OCI-LY3 (cell line): Measurements from ENCODE around the gene PLEKHG3.

Experiments
- H2AFZ ChIP-seq: fragments of 200-600, 300-600 bp; shearing (Covaris generic); 2 replicates; pipeline ENCODE4 v1.6.0; 2014; ENCODE audit warnings: antibody characterized with exemption, low read depth, low read length
- H3K27ac ChIP-seq: fragments of 200-600, 300-600 bp; sonication (generic); 2 replicates; pipeline ENCODE4 v1.5.1; 2014; ENCODE audit warnings: mild to moderate bottlenecking, low read length, moderate library complexity, mixed read lengths
- H3K27me3 ChIP-seq: fragments of 200-600, 300-600 bp; sonication (generic); 2 replicates; pipeline ENCODE4 v1.6.1; 2014; ENCODE audit warnings: low read depth, low read length, mixed read lengths
- H3K36me3 ChIP-seq: fragments of 200-600, 300-600 bp; sonication (generic); replicated peaks from 2 replicates; pipeline ENCODE3; 2014; ENCODE audit warnings: low read depth, low read length, mixed read lengths
- H3K4me1 ChIP-seq: fragments of 300-600, 200-600 bp; sonication (generic); 2 replicates; pipeline ENCODE4 v1.6.1; 2014; ENCODE audit warnings: low read length, mixed read lengths
- H3K4me2 ChIP-seq: fragments of 200-600, 300-600 bp; sonication (generic); 2 replicates; pipeline ENCODE4 v1.6.1; 2014; ENCODE audit warnings: low read length, mixed read lengths
- H3K4me3 ChIP-seq: fragments of 300-600, 200-600 bp; sonication (generic); 2 replicates; pipeline ENCODE4 v1.5.1; 2014; ENCODE audit warnings: antibody characterized with exemption, mild to moderate bottlenecking, low read length, moderate library complexity
- H3K79me2 ChIP-seq: fragments of 300-600, 200-600 bp; shearing (Covaris generic); 2 replicates; pipeline ENCODE4 v1.6.1; 2014; ENCODE audit warnings: mild to moderate bottlenecking, low read length, mixed read lengths
- H3K9ac ChIP-seq: fragments of 300-600, 200-600 bp; shearing (Covaris generic); 2 replicates; pipeline ENCODE4 v1.6.0; 2014; ENCODE audit warnings: mild to moderate bottlenecking, low read length, moderate library complexity
- H3K9me3 ChIP-seq: fragments of 200-600, 300-600 bp; shearing (Covaris generic); 2 replicates; pipeline ENCODE4 v1.6.1; 2014; ENCODE audit warnings: low read length, mixed read lengths; ENCODE audit not compliant: insufficient read depth
- H4K20me1 ChIP-seq: fragments of 200-600, 300-600 bp; sonication (generic); 2 replicates; pipeline ENCODE4 v1.6.1; 2016; ENCODE audit warnings: low read length, mixed read lengths; ENCODE audit not compliant: insufficient read depth
- CTCF ChIP-seq: fragments of 200-600, 300-600 bp; sonication (generic); IDR thresholded peaks from 2 replicates; pipeline ENCODE4 v1.5.1; 2014; ENCODE audit warnings: antibody characterized with exemption, low read length, low read depth
- EZH2phosphoT487 ChIP-seq: fragments of 200-600 bp; shearing (Covaris generic); IDR thresholded peaks from 2 replicates; pipeline ENCODE4 v1.6.1; 2018; ENCODE audit warnings: antibody characterized with exemption, mixed run types, low read depth

PLEKHG3 gene

GRCh38 chr14:64741961-64742360, 37.7 kb downstream of the PLEKHG3 start:
- no peaks in the 10 kb centered on the region for H3K4me1 ChIP-seq
- H3K27ac ChIP-seq, result no peak overlapping the region
- H3K9ac ChIP-seq, result no peak overlapping the region
- TF ChIP-seq EZH2phosphoT487, result no peak
- no peak for TF ChIP-seq CTCF
- no peaks in the 10 kb centered on the region for H3K9me3 ChIP-seq
- H2AFZ ChIP-seq, result no peak overlapping the region
- H3K4me2 ChIP-seq, result no peak overlapping the region
- H3K4me3 ChIP-seq, result no peak overlapping the region
- H3K79me2 ChIP-seq, result no peaks in the 10 kb centered on the region
- no peaks in the 10 kb centered on the region for H3K36me3 ChIP-seq
- H3K27me3 ChIP-seq, result no peaks in the 10 kb centered on the region
- no peaks in the 10 kb centered on the region for H4K20me1 ChIP-seq

- H3K79me2 ChIP-seq, result no peaks in the 10 kb centered on the region
- H3K27ac ChIP-seq, result no peak overlapping the region
- no peaks in the 10 kb centered on the region for H3K9me3 ChIP-seq
- H3K9ac ChIP-seq, result no peak overlapping the region
- H3K4me2 ChIP-seq, result no peak overlapping the region
- no peaks in the 10 kb centered on the region for H4K20me1 ChIP-seq
- no peak for TF ChIP-seq EZH2phosphoT487
- TF ChIP-seq CTCF, result no peak
- H3K27me3 ChIP-seq, result no peaks in the 10 kb centered on the region
- no peak overlapping the region for H2AFZ ChIP-seq
- H3K4me1 ChIP-seq, result no peaks in the 10 kb centered on the region
- no peak overlapping the region for H3K4me3 ChIP-seq
- no peaks in the 10 kb centered on the region for H3K36me3 ChIP-seq
These were observed 38.8 kb downstream of the PLEKHG3 start for GRCh38 chr14:64743061-64743460.

- Histone ChIP-seq H4K20me1 (no peaks in the 10 kb centered on the region), H3K36me3 (no peaks in the 10 kb centered on the region), H3K9ac (no peak overlapping the region), H3K27ac (no peak overlapping the region), H3K9me3 (no peaks in the 10 kb centered on the region), H3K4me3 (no peak overlapping the region), H2AFZ (no peak overlapping the region), H3K79me2 (no peaks in the 10 kb centered on the region), H3K4me1 (no peaks in the 10 kb centered on the region), H3K27me3 (no peaks in the 10 kb centered on the region), H3K4me2 (no peak overlapping the region)
- TF ChIP-seq EZH2phosphoT487 (no peak), CTCF (no peak)
These were observed 41.4 kb downstream of the PLEKHG3 start for GRCh38 chr14:64745511-64746091.

- no peaks in the 10 kb centered on the region for H3K36me3 ChIP-seq
- no peaks in the 10 kb centered on the region for H3K4me1 ChIP-seq
These were observed 42.4 kb downstream of the PLEKHG3 start for GRCh38 chr14:64746298-64747250.

More at GRCh38 chr14:64746298-64747250, 42.4 kb downstream of the PLEKHG3 start:
- H3K79me2 ChIP-seq, result no peaks in the 10 kb centered on the region
- H3K9me3 ChIP-seq, result no peaks in the 10 kb centered on the region
- no peaks in the 10 kb centered on the region for H4K20me1 ChIP-seq
- no peak overlapping the region for H2AFZ ChIP-seq
- no peaks in the 10 kb centered on the region for H3K27me3 ChIP-seq
- no peak for TF ChIP-seq CTCF
- TF ChIP-seq EZH2phosphoT487, result no peak
- H3K4me2 ChIP-seq, result no peak overlapping the region
- H3K27ac ChIP-seq, result no peak overlapping the region
- no peak overlapping the region for H3K4me3 ChIP-seq
- H3K9ac ChIP-seq, result no peak overlapping the region
